ENCODE data around the gene KIF21B.

Gene KIF21B

DNA sequence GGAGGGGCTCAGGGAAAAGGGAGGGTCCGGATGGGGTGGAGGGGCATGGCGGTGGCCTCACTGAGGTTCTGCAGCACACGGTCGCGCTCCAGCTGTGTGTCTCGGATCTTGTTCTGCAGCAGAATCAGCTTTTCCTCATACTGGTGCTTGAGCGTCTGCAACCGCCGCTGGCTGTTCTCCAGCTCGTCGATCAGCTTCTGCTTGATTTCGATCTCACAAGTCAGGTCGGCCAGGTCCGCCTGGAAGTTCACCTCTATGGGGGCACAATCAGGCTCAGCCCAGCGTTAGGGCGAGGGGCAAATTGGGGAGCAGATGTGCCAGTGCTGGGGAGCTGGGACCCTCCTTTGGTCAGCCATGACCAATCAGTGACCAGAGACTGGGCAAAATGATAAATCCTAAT, 25.2 kb downstream of the KIF21B start:
- DNase-seq (ENCODE audit: low read depth in 2 of 2, low spot score in 1 of 2), result no peak

DNA sequence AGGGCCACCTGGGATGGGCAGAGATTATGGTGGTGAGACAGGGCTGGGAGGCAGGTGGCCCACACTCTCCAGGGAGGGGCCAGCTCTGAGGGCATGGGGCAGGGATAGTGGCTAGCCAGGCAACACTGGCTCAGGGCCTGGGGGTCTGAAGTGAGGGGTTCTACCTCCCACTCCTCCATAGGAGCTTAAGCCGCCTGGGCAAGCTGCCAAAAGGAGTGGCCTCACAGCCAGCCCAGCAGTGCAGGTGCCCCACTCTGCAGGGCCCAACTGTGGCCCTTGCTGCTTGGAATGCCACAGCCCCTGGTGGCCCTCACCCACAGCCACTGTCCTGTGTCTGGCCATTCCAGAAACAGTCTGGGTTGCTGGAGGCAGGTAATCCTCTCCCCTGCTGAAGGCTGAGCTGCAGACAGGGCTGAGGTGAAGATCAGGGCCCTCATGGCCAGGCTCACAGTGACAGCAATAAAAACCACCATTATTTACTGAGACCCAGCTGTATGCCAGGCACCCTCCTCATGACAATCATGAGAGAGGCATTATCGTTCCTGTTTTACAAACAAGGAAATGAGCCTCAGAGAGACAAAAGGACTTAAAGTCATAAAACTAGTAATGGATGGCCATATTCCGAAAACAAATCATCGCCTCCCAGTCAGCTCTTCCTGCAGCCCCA, 31.0 kb downstream of the KIF21B start:
- no peak for DNase-seq (ENCODE audit: low read depth in 2 of 2, low spot score in 1 of 2)

DNA sequence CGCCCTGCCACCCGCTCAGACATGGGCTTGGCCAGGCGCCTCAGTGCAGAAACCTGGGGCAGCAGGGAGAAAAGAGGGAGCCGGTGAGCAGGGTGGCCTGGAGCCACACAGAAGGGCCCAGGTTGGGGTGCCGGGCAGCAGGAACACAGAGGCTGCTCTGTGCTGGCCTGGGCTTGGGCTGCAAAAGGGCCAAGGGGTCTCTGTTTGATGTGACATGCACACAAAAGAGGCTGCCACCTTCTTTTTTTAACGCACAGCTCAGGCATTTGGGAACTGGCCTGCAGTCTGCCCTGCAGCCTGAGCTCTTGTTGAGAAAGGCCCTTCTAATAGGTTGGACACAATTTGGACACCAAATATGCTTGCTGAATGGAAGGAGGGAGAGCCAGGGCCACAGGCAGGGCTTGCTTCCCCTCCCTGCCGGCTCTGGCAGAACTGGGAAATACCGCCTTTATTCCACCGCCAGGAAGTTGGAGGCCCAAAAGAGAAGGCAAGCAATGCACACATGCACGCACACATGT, 32.4 kb downstream of the KIF21B start:
- DNase-seq (ENCODE audit: low read depth in 2 of 2, low spot score in 1 of 2), result no peak

DNA sequence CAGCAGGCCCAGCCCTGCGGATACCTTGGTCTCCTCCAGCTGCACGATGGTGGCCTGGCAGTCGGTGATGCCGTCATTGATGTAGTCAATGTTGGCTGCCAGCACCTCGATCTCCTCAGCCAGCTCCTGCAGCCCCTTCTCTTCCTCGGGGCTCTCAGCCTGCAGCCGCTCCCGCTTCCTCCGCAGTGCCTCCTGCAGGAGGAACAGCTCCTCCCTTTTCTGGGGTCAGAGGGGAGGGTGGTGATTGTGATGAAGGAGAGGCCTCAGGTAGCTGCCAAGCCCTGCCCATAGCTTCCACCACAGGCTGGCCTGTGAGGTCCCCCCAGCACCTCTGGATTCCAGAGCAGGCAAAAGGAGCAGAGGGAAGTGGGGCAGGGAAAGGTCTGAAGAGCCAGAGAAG, 33.4 kb downstream of the KIF21B start:
- no peak for DNase-seq (ENCODE audit: low read depth in 2 of 2, low spot score in 1 of 2)

DNA sequence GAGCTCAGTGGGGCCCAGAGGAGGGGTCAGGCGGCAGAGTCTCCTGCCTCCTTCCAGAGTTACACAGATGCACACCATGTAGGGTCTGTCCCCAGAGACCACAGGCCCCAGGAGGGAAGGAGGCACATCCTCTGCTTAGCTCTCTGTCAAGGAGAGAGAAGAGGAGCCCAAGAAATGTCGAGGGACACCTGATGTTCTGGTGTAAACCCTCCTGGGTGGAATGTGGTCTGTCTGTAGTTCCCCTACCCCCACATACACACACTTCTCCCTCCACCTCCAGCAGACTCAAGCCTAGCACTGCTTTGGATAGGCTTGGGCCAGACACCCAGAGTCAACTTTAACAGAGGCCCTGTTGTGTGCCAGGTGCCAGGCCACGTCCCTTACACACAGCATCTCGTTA, 34.2 kb downstream of the KIF21B start:
- no peak for DNase-seq (ENCODE audit: low read depth in 2 of 2, low spot score in 1 of 2)

DNA sequence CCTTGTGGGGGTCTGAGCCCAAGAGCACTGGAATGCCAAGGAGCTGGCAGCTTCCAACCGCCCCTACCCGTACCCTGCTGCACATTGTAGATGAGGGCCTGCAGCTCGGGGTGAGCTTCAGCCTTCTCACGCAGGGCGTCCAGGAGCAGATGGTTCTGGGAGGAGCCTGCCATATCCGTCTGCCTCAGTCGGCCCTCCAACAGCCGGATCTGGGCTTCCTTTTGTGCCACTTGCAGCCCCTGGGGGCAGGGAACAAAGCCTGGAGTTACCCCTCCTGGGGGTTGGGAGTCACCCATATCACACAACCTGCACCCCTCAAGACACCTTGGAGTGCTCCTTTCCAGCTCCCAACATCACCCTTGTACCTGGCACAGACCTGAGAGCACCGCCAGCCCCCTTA, 34.8 kb downstream of the KIF21B start:
- DNase-seq (ENCODE audit: low read depth in 2 of 2, low spot score in 1 of 2), result no peak

DNA sequence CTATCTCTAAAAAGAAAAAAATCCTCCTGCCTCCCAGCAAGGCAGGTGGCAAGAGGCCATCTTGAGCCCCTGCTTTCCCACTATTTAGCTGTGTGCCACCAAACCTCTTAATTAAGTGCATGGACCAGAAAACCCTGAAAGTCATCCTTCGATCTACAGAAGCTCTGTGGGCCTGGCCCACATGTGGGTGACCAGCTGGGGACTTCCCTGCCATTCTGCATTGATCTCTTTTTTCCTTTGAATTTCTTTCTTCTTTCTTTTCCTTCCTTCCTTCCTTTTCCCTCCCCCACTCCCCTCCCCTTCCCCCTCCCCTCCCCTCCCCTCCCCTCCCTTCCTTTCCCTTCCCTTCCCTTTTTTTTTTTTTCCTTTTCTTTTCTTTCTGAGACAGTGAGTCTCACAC, 38.0 kb downstream of the KIF21B start:
- DNase-seq (ENCODE audit: low read depth in 2 of 2, low spot score in 1 of 2), result no peak

DNA sequence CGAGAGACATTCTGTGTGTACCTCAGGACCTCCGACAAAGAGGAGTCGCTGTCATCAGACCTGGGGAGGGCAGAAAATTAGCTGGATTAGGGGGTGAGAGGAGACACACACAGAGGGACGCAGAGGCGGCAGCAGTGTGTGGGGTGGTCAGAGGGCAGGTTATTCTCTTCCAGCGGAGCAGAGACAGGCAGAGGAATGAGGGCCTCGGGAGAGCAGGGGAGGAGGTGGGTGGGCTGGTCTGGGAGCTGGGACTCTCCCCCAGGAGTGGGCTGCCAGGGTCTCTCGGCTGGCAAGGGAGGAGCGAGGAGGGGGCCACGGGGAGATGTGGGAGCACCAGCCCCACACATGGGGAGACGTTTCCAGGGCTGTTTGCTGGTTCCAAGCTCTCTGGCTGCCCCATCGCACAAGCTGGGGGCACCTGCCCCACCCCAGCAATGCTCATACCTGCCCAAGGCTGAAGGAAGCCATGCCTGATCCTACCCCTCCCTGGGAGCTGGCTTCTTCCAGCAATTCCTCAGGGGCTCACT, 40.4 kb downstream of the KIF21B start:
- DNase-seq (ENCODE audit: low read depth in 2 of 2, low spot score in 1 of 2), result no peak

DNA sequence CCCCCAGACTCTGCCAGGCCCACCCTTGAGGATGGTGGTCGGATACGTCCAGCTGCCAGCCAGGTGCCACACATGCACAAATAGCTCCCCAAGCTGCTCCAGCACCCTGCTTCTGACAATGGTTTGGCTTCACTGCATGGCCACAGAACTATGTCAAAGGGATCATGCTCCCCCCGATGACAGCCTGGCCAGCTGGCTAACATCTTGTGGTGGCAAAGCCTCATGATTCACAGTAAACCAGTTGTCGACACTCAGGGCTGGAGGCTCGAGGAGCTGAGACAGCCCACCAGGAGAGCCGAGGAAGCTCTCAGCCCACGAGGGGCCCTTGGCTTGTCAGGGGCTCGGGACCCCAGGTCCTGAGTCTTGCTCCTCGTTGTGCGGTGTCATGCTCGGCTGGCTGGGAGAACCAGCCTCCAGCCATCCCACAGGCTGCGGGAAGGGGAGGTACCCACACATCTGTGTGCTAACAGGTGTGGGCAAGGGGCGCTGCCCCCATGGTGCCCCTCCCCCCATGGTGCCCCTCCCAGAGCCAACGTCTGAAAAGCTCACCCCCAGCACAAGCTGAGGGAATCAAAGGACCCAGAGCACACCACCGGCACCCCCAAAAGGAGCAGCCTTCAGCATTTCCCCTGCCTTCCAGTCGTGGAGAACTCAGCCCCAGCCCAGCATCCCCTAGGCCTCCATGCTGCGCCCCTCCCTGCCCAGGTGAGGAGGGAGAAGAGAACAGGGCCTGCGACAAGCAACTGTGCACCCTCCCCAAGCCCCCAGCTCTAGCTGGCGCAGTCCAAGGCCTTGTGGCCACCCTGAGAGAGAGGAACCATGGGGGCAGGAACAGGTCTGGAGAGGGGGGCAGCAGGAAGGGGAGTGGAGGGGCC, 41.2 kb downstream of the KIF21B start:
- DNase-seq (ENCODE audit: low read depth in 2 of 2, low spot score in 1 of 2), result no peak

DNA sequence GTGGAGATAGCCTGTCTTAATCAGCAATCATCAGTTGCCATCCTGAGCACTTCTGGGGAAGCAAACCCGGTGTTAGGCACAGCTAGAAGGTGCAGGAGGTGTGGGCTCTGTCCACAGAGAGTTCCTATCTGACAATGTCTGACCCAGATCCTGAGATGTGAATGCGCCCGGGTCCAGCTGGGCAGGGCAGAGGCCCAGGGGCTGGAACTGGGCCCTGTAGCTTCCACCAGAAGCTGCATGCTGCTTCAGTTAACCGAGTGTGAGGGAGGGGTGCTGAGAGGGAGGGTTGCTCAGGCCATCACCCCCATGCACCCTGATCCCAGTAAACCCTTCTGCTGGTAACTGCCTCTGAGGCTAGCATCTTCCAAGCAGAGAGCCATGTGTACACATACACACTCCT, 42.2 kb downstream of the KIF21B start:
- no peak for DNase-seq (ENCODE audit: low read depth in 2 of 2, low spot score in 1 of 2)

DNA sequence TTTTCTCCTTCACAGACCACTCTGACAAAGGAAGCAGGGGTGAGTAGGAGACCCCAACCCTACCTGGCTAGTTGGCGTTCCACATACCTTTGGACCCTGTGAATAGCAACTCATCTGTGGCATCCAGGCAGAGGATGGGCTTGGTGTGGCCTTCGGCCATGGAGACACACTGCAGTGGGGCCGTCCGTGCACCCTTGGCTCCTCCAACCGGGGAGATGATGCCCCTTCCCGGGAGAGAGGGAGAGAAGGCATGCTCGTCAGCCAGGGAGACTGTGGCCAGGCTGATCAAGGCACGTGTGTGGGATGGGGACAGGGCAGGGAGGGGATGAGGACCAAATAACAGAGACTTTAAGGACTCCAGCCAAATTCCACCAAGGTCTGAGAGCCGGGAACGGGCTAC, 42.6 kb downstream of the KIF21B start:
- no peak for DNase-seq (ENCODE audit: low read depth in 2 of 2, low spot score in 1 of 2)

DNA sequence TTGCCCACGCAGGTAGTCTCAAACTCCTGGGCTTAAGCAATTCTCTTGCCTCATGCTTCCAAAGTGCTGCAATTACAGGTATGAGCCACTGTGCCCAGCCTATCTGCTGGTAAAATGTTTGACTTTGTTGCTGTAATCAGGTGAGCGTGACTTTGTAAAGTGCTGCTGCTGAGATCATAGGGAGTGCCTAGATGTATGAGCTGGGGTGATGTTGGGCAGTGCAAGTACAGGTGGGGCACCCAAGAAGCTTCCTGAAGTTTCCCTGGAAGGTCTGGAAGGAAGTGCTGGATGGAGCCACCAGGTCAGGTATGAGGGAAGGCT, 43.1 kb downstream of the KIF21B start:
- no peak for DNase-seq (ENCODE audit: low read depth in 2 of 2, low spot score in 1 of 2)

DNA sequence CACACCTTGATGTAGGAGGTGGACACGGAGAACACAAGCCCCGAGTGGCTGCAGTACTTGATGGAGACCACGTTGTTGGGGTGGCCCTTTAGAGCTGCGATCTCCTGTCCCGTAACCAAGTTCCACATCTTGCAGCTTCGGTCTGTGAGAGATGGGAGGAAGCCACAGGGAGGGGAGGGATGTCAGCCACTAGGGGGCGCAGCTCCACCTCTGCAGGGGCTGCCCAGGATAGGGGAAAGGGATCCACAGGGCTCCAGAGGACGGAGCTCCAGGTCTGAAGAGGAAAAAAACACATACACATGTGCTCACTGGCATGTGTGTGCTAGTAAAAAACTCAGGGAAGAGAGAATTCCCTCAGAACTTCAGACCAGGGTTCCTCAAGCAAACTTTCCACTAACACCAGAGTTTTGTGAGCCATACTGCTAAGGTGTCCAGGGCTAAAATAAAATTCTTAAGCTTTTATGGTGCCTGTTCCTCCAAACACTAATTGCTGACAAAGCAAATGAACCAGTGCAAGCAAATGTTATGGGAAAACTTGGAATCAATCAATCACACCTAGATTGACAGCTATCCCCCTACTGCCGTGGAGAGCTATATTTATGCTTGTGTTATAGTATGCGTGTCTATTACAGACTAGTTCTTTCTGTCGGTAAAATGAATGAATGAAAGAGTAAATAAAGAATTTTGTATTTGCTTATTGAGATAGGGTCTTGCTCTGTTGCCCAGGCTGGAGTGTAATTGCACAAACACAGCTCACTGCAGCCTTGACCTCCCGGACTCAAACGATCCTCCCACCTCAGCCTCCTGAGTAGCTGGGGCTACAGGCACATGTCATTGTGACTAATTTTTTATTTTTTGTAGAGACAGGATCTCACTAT, 43.7 kb downstream of the KIF21B start:
- peak; percentile 32 to 44 for DNase-seq (ENCODE audit: low read depth in 2 of 2, low spot score in 1 of 2)

DNA sequence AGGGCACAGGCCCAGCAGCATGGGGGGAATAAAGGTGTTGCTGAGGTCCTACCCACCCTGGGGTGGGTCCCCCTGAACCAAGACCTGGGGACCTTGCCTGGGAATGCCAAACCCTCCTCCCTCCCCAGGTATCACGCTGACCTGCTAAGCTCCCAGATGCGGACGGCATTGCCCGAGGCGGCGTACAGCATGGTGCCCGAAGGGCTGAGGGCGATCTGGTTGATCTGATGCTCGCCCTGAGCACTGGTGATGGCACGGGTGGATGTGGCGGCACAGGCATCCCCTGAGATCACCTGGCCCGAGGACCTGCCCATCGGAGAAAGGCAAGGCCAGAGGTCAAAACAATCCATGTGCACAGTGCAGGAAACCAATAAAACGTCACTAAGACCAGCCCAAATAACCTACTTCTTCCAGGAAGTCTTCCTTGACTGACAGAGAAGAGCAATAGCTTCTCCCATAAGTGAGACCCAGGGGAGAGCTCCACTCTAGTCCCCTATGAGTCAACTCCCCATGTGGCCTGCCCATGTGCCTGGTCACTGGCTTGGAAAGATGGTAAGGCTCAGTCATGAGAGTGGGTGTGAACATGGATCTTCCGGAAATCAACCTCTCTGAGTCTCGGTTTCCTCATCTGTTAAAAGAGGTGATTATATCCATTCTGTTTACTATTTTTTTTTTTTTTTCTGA, 46.3 kb downstream of the KIF21B start:
- DNase-seq (ENCODE audit: low read depth in 2 of 2, low spot score in 1 of 2), result no peak

DNA sequence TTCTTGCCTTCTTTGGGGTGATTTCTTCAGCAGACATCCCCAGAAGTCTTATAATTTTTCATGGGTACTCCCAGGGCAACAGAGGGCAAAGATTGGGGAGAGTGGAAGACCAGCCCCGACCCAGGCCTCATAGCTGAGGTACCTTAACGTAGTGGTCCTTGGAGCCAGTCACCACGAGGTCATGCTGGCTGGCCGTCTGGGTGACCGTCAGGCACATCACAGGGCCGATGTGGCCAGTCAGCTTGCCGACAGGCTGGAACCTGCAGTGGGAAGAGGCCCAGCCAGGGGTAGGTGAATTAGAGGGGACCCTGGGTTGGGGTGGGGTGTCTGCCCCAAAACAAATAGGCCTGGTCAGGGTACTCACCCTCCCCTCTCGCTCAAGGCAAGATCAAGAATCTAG, 46.9 kb downstream of the KIF21B start:
- DNase-seq (ENCODE audit: low read depth in 2 of 2, low spot score in 1 of 2), result no peak

DNA sequence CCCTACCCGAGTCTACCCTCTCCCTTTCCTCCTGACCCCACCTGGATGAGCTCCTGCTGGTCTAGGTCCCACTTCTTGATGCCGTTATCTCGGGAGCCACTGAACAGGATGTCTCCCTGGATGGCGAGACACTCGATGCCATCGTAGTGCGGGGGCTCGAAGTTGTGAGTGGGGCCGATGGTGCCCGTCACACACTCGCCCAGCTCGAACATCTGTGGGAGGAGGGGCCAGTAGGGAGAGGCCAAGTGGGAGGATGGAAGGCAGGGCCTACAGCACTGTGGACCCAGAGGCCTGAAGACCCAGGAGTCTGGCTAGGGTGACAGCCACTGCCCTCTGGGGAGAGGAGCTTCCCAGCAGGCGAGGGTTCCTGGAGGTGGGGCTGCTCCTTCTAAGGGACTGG, 48.1 kb downstream of the KIF21B start:
- DNase-seq (ENCODE audit: low read depth in 2 of 2, low spot score in 1 of 2), result no peak

DNA sequence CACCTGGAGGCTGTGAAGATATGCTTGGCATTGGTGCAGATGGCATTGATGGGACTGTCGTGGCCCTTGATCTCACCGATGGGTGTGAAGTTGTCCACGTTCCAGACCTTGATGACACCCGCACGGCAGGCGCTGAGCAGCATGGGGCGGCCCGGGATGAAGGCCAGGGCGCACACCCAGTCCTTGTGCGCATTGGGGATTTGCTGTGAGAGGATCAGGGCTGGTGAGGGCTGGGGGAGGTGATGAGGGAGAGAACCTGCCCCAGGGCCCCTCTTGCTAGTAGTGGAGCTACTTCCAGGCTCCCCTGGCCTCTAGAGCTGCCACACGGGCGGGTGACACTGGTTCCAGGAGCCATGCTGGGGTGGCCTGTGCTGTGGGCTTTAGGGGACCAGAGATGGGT, 48.8 kb downstream of the KIF21B start:
- no peak for DNase-seq (ENCODE audit: low read depth in 2 of 2, low spot score in 1 of 2)

DNA sequence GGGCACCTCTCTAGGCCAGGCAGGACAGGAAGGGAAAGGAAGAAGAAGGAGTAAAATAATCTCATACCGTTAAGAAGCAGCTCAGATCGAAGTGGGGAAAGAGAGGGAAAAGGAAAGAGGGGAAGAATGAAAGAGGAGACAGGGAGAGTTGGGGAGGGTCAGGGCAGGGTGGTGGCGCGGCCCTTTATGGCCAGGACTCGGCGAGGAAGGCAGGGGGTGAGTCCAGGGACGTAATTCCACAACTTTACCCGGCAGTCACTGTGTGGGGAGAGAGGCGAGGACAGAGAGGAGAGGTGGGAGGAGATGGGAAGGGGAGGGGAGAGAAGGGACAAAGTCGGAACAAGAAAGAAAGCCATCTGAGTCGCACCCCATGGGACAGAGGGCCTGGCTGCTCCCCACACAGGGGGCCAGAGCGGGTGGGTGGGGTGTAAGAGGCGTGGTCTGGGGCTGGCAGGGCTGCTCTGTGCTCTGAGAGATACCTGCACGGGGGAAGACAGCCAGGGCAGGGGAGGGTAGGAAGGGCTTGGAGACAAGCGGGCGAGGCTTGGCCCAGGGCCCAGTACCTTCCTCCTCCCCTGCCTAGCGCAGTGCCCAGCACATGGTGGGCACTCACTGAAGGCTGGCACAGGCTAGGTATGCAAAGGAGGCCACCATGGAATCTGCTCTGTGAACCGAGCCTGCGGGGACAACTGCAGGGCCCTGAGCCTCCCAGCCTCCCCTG, 49.4 kb downstream of the KIF21B start:
- no peak for DNase-seq (ENCODE audit: low read depth in 2 of 2, low spot score in 1 of 2)

DNA sequence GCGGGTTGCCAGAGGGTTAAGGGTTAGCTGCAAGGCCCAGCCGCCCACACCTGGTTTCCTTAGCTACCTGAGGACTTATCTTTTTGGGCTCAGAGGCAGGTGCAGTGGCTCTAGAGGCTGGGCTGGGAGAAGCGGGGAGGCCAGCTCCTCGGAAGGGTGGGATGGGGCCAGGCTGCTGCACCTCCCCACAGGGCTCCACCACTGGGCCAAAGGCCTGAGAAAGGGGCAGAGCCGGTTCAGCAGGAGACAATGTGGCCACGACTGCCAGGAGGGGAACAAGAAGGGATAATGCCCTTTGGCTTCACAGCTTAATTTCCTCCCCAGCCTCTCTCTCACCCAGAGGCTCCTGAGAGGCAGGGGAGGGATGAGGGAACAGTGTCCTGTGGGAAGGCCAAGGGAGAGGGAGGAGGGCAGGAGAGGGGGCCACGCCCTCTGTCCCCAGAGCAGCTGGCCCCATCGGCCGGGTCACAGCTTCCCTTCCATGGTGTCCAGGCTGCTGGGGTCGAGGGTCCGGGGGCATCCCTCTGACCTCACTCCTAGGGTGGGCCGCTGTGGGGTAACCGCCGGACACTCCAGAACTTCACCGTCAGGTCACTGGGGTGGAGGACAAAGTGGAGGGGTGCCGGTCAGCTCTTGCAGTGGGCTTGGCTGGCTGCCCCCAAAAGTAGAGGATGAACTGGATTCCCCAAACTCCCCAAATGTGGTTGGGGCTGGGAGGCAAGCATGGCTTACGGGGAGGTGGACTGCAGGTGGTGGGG, 50.4 kb downstream of the KIF21B start:
- DNase-seq (ENCODE audit: low read depth in 2 of 2, low spot score in 1 of 2), result no peak

All from stimulated activated CD8-positive, alpha-beta memory T cell treated with anti-CD3 and anti-CD28 coated beads, Interleukin-4, amount 100 ng/mL, for 1 hour (primary cell).